Caco-2 (cell line): Measurements from ENCODE around the gene IGSF22. TPM values are rescaled to one million over a fixed set of nuclear protein-coding genes. Genes with fewer than 3 reads are reported as not detected.
"Not testable (repeated sequence)": the region's sequence is repeated elsewhere in the genome, so short reads cannot be mapped to it uniquely, and the experiment has no call there.

Experiments used
- BruUV-seq: library from RNA; stranded (reverse); fragments of 400-500 nt; replicated peaks from 2 replicates; lab custom pipeline; 2021; lab: Mats Ljungman, UMichigan
- CTCF ChIA-PET: fragments of 300-600 bp; sonication (Branson Sonifier 250); formaldehyde crosslinking; loops from one replicate; lab custom pipeline; 2022; ENCODE audit warnings: antibody characterized with exemption; lab: Charles Lee
- POLR2A ChIA-PET: fragments of 300-600 bp; sonication (Branson Sonifier 250); formaldehyde crosslinking; loops from one replicate; lab custom pipeline; 2022; ENCODE audit warnings: antibody characterized with exemption; lab: Charles Lee
- DNase-seq, 2 experiments: peaks; one replicate each; pipeline versions ENCODE4 v3.0.0 to v3.0.0-alpha.2; 2020 to 2022
- H3K27me3 ChIP-seq: replicated peaks from 2 replicates; pipeline ENCODE4 v1.6.0; 2011; ENCODE audit warnings: low read length; ENCODE audit not compliant: control insufficient read depth, insufficient read depth
- H3K36me3 ChIP-seq: 2 replicates; pipeline ENCODE4 v1.5.1; 2011; ENCODE audit warnings: low read length; ENCODE audit not compliant: control insufficient read depth, insufficient read depth
- H3K4me1 ChIP-seq: fragments of 250-450 bp; sonication (Bioruptor Pico); 2 replicates; pipeline ENCODE4 v1.5.1; 2020; ENCODE audit warnings: mild to moderate bottlenecking
- H3K4me3 ChIP-seq: 2 replicates; pipeline ENCODE4 v1.5.1; 2011; ENCODE audit warnings: low read depth, mild to moderate bottlenecking, control low read depth, low read length
- H3K9me3 ChIP-seq: fragments of 250-450 bp; sonication (Bioruptor Pico); 2 replicates; pipeline ENCODE4 v1.5.1; 2020; ENCODE audit warnings: mild to moderate bottlenecking, moderate library complexity
- H3K27ac Mint-ChIP-seq: one replicate; pipeline ENCODE4 v1.8.0; 2022; ENCODE audit warnings: mixed read lengths; ENCODE audit not compliant: unreplicated experiment
- H3K27me3 Mint-ChIP-seq: one replicate; pipeline ENCODE4 v1.8.0; 2022; ENCODE audit warnings: mixed read lengths; ENCODE audit not compliant: insufficient read depth, unreplicated experiment
- H3K36me3 Mint-ChIP-seq: one replicate; pipeline ENCODE4 v1.8.0; 2022; ENCODE audit warnings: mild to moderate bottlenecking, mixed read lengths; ENCODE audit not compliant: insufficient read depth, unreplicated experiment
- H3K4me1 Mint-ChIP-seq: one replicate; pipeline ENCODE4 v1.8.0; 2022; ENCODE audit warnings: low read depth, mixed read lengths; ENCODE audit not compliant: unreplicated experiment
- H3K4me3 Mint-ChIP-seq: one replicate; pipeline ENCODE4 v1.8.0; 2022; ENCODE audit warnings: mild to moderate bottlenecking, moderate library complexity, mixed read lengths; ENCODE audit not compliant: unreplicated experiment
- H3K9me3 Mint-ChIP-seq: one replicate; pipeline ENCODE4 v1.8.0; 2022; ENCODE audit warnings: mixed read lengths; ENCODE audit not compliant: unreplicated experiment
- intact Hi-C: fragments of 100-400 bp; cut with micrococcal nuclease; formaldehyde crosslinking; loops from one replicate; pipeline ENCODE4 v1.10.0; 2022; ENCODE audit not compliant: unreplicated experiment
- total RNA-seq: library from RNA; stranded (reverse); gene quantifications from 2 replicates; pipeline ENCODE4 v1.2.3, GENCODE V29; 2022
- TF ChIP-seq, protein P1 (sequence below), 2 experiments: fragments of 200-600 bp in 1 of 2; IDR thresholded peaks; 1 replicate in 1 of 2; 2 replicates in 1 of 2; pipeline versions ENCODE4 v1.5.1 to v1.8.0; 2011 to 2022; ENCODE audit warnings: antibody characterized with exemption in 1 of 2, control low read depth in 1 of 2, inconsistent platforms in 1 of 2, low read depth in 1 of 2, low read length in 1 of 2, mild to moderate bottlenecking in 1 of 2, moderate library complexity in 1 of 2; ENCODE audit not compliant: insufficient read depth in 1 of 2, severe bottlenecking in 1 of 2, unreplicated experiment in 1 of 2

Gene IGSF22
- total RNA-seq, 1 experiment from 2014 or later: not detected

DNA sequence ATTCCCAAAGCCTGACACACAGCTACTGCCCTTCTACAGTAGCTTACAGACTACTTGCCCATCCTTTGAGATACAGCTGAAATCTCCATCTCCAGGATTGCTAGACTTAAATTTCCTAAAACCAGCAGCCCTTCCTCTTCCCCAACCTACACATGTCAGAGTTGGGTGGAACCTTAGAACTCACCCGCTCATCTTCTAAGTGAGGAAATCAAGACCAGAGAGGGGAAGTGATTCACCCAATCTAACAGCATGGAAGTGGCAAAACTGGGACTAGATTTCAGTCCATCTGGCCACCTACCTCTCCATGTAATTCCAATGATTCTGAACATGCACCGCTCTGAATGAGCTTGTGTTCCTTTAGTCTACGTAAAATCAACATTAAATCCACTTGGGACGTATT lies 28.4 kb downstream of the IGSF22 start:
- no peak overlapping the region for H3K4me3 ChIP-seq
- intact Hi-C loops: no loop called here
- no peak for DNase-seq
- Mint-ChIP-seq H3K4me3 (peak overlapping the region; percentile 68), H3K27ac (no peak overlapping the region), H3K4me1 (peaks cover 5% of the 10 kb centered on the region), H3K27me3 (peaks cover 20% of the 10 kb centered on the region), H3K36me3 (peaks cover 4% of the 10 kb centered on the region), H3K9me3 (no peaks in the 10 kb centered on the region)
- H3K9me3 ChIP-seq: no peaks in the 10 kb centered on the region
- H3K4me1 ChIP-seq: peaks cover 4% of the 10 kb centered on the region
- POLR2A ChIA-PET: no interaction called here
- CTCF ChIA-PET: no interaction called here
- H3K27me3 ChIP-seq: peaks cover 1% of the 10 kb centered on the region
- TF ChIP-seq, protein P1, sequence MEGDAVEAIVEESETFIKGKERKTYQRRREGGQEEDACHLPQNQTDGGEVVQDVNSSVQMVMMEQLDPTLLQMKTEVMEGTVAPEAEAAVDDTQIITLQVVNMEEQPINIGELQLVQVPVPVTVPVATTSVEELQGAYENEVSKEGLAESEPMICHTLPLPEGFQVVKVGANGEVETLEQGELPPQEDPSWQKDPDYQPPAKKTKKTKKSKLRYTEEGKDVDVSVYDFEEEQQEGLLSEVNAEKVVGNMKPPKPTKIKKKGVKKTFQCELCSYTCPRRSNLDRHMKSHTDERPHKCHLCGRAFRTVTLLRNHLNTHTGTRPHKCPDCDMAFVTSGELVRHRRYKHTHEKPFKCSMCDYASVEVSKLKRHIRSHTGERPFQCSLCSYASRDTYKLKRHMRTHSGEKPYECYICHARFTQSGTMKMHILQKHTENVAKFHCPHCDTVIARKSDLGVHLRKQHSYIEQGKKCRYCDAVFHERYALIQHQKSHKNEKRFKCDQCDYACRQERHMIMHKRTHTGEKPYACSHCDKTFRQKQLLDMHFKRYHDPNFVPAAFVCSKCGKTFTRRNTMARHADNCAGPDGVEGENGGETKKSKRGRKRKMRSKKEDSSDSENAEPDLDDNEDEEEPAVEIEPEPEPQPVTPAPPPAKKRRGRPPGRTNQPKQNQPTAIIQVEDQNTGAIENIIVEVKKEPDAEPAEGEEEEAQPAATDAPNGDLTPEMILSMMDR (IDR thresholded peaks at IDR 0.05; ENCODE audit: insufficient read depth in 1 of 2, low read depth in 1 of 2, low read length in 1 of 2, severe bottlenecking in 1 of 2, unreplicated experiment in 1 of 2): no peak
- no TSS peak for BruUV-seq
- no peaks in the 10 kb centered on the region for H3K36me3 ChIP-seq

DNA sequence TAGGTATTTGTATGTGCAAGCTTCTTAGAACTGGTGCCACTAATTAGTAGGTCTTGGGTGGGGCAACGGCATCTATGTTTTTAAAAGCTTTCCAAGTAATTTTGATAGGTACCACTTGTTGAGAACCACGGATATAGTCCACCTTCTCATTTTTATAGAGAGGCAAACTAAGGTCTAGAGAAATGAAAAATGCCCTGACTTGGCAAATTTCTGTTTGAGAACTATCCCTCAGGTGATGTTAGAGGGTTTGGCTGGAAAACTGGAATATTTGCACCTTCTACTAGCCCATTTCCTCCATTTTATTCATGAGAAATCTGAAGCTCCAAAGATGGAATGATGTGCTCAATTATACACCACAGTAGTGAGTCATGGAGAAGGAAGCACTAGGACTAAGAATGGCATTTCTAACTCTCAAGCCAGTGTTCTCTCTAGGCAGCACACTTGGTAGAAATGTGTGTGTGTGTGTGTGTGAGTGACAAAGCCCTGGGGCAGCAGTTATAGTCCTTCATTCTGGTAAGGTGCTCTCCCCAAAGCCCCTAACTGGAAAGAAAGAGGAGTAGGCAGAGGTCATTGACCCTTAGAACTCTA lies 29.3 kb downstream of the IGSF22 start:
- no peaks in the 10 kb centered on the region for H3K9me3 Mint-ChIP-seq
- no peak overlapping the region for H3K4me3 Mint-ChIP-seq
- peaks cover 5% of the 10 kb centered on the region for H3K4me1 Mint-ChIP-seq
- H3K27me3 Mint-ChIP-seq: peaks cover 20% of the 10 kb centered on the region
- ChIA-PET CTCF (interaction anchor here (0.7 kb wide), 1 partner anchor 13 kb away, joined by 7 read pairs; no protein-coding TSS in a partner anchor), POLR2A (no interaction called here)
- intact Hi-C loops: no loop called here
- TF ChIP-seq, protein P1 (IDR thresholded peaks at IDR 0.05; ENCODE audit: insufficient read depth in 1 of 2, low read depth in 1 of 2, low read length in 1 of 2, severe bottlenecking in 1 of 2, unreplicated experiment in 1 of 2): no peak
- H3K4me3 ChIP-seq: no peak overlapping the region
- H3K4me1 ChIP-seq: peaks cover 4% of the 10 kb centered on the region
- H3K36me3 ChIP-seq: no peaks in the 10 kb centered on the region
- DNase-seq: no peak
- no peaks in the 10 kb centered on the region for H3K9me3 ChIP-seq
- H3K36me3 Mint-ChIP-seq: peaks cover 4% of the 10 kb centered on the region
- no TSS peak for BruUV-seq
- peaks cover 1% of the 10 kb centered on the region for H3K27me3 ChIP-seq
- no peak overlapping the region for H3K27ac Mint-ChIP-seq

- intact Hi-C loops: no loop called here
- H3K9me3 Mint-ChIP-seq: no peaks in the 10 kb centered on the region
- no peak overlapping the region for H3K27ac Mint-ChIP-seq
- no peaks in the 10 kb centered on the region for H3K9me3 ChIP-seq
- peaks cover 3% of the 10 kb centered on the region for H3K4me1 Mint-ChIP-seq
- BruUV-seq: no TSS peak
- H3K4me3 ChIP-seq: no peak overlapping the region
- H3K4me1 ChIP-seq: no peaks in the 10 kb centered on the region
- TF ChIP-seq, protein P1 (IDR thresholded peaks at IDR 0.05; ENCODE audit: insufficient read depth in 1 of 2, low read depth in 1 of 2, low read length in 1 of 2, severe bottlenecking in 1 of 2, unreplicated experiment in 1 of 2): no peak
- DNase-seq: no peak
- POLR2A ChIA-PET: no interaction called here
- no peak overlapping the region for H3K4me3 Mint-ChIP-seq
- CTCF ChIA-PET: no interaction called here
- H3K36me3 ChIP-seq: no peaks in the 10 kb centered on the region
- H3K27me3 Mint-ChIP-seq: peaks cover 6% of the 10 kb centered on the region
- no peaks in the 10 kb centered on the region; the same call in 1 of the 2 replicates for H3K27me3 ChIP-seq
- peaks cover 1% of the 10 kb centered on the region for H3K36me3 Mint-ChIP-seq
These were observed 32.8 kb downstream of the IGSF22 start for GRCh38 chr11:18692941-18693760.

- H3K9me3 ChIP-seq, H3K36me3 Mint-ChIP-seq, intact Hi-C loops, CTCF ChIA-PET, H3K4me1 Mint-ChIP-seq, H3K36me3 ChIP-seq, H3K27me3 ChIP-seq, H3K4me1 ChIP-seq, H3K9me3 Mint-ChIP-seq, H3K4me3 ChIP-seq, H3K27ac Mint-ChIP-seq, BruUV-seq, H3K27me3 Mint-ChIP-seq, H3K4me3 Mint-ChIP-seq, DNase-seq, POLR2A ChIA-PET: not testable (repeated sequence)
These were observed 34.4 kb downstream of the IGSF22 start for GRCh38 chr11:18691467-18692140.
